ENCODE data around the gene CFAP97. TPM values are rescaled to one million over a fixed set of nuclear protein-coding genes. Genes with fewer than 3 reads are reported as not detected.
A peak's percentile ranks its signal among the peaks of the same experiment; 100 is the strongest.

Gene CFAP97
- total and polyA plus RNA-seq, 11 donors: 2.0 to 22.7 (median 12.4) TPM

- Histone ChIP-seq H3K9me3 (peaks cover 0 to 9% (median 0%) of the 10 kb centered on the region in 12 donors), H3K4me1 (peaks cover 0 to 31% (median 11%) of the 10 kb centered on the region in 12 donors), H3K27me3 (no peaks in the 10 kb centered on the region), H3K4me3 (no peak overlapping the region), H3K27ac (peak overlapping the region in 9 of 12 donors; percentile 3 to 70 (median 31)), H3K36me3 (no peaks in the 10 kb centered on the region)
- intact Hi-C loops (cut with DNase I): no loop called here
- TF ChIP-seq, protein P1, sequence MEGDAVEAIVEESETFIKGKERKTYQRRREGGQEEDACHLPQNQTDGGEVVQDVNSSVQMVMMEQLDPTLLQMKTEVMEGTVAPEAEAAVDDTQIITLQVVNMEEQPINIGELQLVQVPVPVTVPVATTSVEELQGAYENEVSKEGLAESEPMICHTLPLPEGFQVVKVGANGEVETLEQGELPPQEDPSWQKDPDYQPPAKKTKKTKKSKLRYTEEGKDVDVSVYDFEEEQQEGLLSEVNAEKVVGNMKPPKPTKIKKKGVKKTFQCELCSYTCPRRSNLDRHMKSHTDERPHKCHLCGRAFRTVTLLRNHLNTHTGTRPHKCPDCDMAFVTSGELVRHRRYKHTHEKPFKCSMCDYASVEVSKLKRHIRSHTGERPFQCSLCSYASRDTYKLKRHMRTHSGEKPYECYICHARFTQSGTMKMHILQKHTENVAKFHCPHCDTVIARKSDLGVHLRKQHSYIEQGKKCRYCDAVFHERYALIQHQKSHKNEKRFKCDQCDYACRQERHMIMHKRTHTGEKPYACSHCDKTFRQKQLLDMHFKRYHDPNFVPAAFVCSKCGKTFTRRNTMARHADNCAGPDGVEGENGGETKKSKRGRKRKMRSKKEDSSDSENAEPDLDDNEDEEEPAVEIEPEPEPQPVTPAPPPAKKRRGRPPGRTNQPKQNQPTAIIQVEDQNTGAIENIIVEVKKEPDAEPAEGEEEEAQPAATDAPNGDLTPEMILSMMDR (IDR thresholded peaks at IDR 0.05): no peak
- no peak for TF ChIP-seq POLR2A (IDR thresholded peaks at IDR 0.05)
- DNase-seq (peak in 1 of 5 donors; percentile 36), ATAC-seq (peak in 2 of 4 donors; percentile 55 to 92)
- 40 to 64% (median 51%) methylated on average over 3 of the region's 3 CpGs for WGBS, 4 donors
These were observed 33.4 kb upstream of the CFAP97 start for GRCh38 chr4:185237175-185237574.

DNA sequence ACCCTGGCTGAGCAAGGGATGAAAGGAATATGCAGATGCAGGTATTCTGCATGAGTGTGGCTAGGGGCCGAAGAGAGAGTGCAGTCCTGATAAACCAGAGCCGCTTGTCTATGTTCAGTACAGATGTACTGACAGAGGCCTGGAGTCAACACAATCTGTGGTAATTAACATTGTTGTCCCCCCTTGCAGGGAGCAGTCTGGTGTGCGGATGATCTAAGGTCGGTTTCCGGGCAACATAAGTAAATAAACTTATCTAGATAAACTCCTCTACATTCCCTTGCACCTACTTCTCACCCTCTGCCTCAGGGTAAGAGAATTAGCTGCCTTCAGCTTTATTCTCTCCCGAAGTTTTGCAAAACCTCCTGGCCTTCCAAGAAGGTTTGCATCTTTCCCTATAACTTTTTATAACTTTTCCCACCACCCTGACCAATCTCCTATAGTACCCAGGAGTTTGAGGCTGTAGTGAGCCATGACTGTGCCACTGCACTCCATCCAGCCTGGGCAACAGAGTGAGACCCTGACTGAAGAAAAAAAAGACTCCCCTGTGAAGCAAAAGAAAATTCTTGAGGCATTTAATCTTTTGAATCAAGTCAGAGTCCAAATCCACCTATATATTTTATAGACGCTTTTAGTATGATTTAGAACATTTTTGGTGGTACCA is 32.2 kb upstream of the CFAP97 start:
- Histone ChIP-seq H3K4me3 (no peak overlapping the region), H3K4me1 (peaks cover 0 to 28% (median 11%) of the 10 kb centered on the region in 12 donors), H3K36me3 (no peaks in the 10 kb centered on the region), H3K27me3 (no peaks in the 10 kb centered on the region), H3K27ac (no peak overlapping the region), H3K9me3 (peaks cover 0 to 9% (median 0%) of the 10 kb centered on the region in 12 donors)
- ATAC-seq (peak in 3 of 4 donors; percentile 45 to 90 (median 61)), DNase-seq (no peak)
- 47 to 65% (median 56%) methylated on average over 7 of the region's 7 CpGs for WGBS, 4 donors
- intact Hi-C loops (cut with DNase I): no loop called here
- TF ChIP-seq, protein P1 (IDR thresholded peaks at IDR 0.05): no peak
- TF ChIP-seq POLR2A (IDR thresholded peaks at IDR 0.05): no peak

DNA sequence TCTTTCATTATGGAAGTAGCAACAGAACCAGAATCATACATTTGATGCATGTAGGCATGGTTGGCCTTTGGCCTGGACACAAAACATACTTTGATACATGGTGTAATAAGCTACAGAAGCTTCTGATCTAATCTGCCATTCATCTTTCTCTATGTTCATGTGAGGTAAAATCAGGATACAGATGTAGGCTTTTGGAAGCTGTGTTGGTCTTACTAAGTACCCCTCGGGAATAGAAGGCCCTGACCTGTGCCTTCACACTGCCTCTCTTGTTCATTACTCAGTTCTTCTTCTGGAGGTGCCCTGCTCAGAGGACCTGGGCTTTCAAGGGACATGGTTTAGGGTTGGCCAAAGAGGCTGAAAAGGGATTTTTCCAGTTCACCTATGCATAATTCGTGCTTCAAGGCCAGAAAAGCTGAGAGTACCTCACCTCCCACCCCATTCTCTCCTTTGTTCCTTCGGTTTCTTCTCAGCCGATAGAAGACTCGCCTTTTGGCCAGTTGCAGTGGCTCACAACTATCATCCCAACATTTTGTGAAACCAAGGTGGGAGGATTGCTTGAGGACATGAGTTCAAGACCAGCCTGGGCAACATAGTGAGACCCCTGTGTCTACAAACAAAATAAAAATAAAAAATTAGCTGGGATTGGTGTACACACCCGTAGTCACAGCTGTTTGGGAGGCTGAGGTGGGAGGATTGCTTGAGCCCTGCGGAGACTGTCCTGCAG is 31.5 kb upstream of the CFAP97 start:
- no peak overlapping the region for H3K27ac ChIP-seq
- intact Hi-C loops (cut with DNase I): no loop called here
- WGBS, 4 donors: 80 to 90% (median 86%) methylated on average over 7 of the region's 7 CpGs
- peaks cover 0 to 28% (median 11%) of the 10 kb centered on the region in 12 donors for H3K4me1 ChIP-seq
- DNase-seq (no peak), ATAC-seq (peak in 1 of 4 donors; percentile 10)
- TF ChIP-seq, protein P1 (IDR thresholded peaks at IDR 0.05): no peak
- TF ChIP-seq POLR2A (IDR thresholded peaks at IDR 0.05): no peak
- no peak overlapping the region for H3K4me3 ChIP-seq
- H3K27me3 ChIP-seq: no peaks in the 10 kb centered on the region
- peaks cover 0 to 9% (median 0%) of the 10 kb centered on the region in 12 donors for H3K9me3 ChIP-seq
- no peaks in the 10 kb centered on the region for H3K36me3 ChIP-seq

GRCh38 chr4:185232370-185232769 is 28.6 kb upstream of the CFAP97 start:
- TF ChIP-seq, protein P1 (IDR thresholded peaks at IDR 0.05): no peak
- TF ChIP-seq POLR2A (IDR thresholded peaks at IDR 0.05): no peak
- Histone ChIP-seq H3K4me1 (peaks cover 0 to 29% (median 12%) of the 10 kb centered on the region in 12 donors), H3K27ac (no peak overlapping the region), H3K9me3 (no peaks in the 10 kb centered on the region), H3K27me3 (no peaks in the 10 kb centered on the region), H3K4me3 (no peak overlapping the region), H3K36me3 (no peaks in the 10 kb centered on the region)
- intact Hi-C loops (cut with DNase I): no loop called here
- no peak for ATAC-seq
- WGBS, 4 donors: 86 to 93% (median 87%) methylated on average over 6 of the region's 6 CpGs
- DNase-seq: no peak
